HEK293 (cell line): ENCODE results near the gene AQP11.

Experiments used
- CTCF ChIA-PET: fragments of 350-600 bp; formaldehyde crosslinking; extraction: SDS; loops from one replicate; lab custom pipeline; 2021; ENCODE audit warnings: antibody characterized with exemption; lab: Yijun Ruan, JAX
- POLR2A ChIA-PET: fragments of 300-600 bp; formaldehyde crosslinking; extraction: SDS; loops from one replicate; lab custom pipeline; 2020; ENCODE audit warnings: antibody characterized with exemption, inconsistent platforms; lab: Yijun Ruan, JAX
- H3K27ac ChIP-seq: fragments of 200-500 bp; sonication (Bioruptor generic); 2 replicates; pipeline ENCODE4 v1.5.1; 2014; ENCODE audit warnings: low read depth, low read length, control low read depth, inconsistent platforms; ENCODE audit errors: extremely low read depth
- H3K36me3 ChIP-seq, 2 experiments: fragments of 200-500 bp in 1 of 2; sonication (Bioruptor generic) in 1 of 2; 1 replicate in 1 of 2; 2 replicates in 1 of 2; pipeline ENCODE4 v1.5.1; 2014 to 2017; ENCODE audit warnings: inconsistent platforms in 2 of 2, low read length in 2 of 2; ENCODE audit not compliant: control insufficient read depth in 2 of 2, insufficient read depth in 1 of 2
- H3K4me1 ChIP-seq: fragments of 200-500 bp; sonication (Bioruptor generic); 2 replicates; pipeline ENCODE4 v1.5.1; 2014; ENCODE audit warnings: mild to moderate bottlenecking, low read length, inconsistent platforms; ENCODE audit not compliant: control insufficient read depth, insufficient read depth
- H3K4me3 ChIP-seq: 2 replicates; pipeline ENCODE4 v1.5.1; 2011; ENCODE audit warnings: low read depth, mild to moderate bottlenecking, control low read depth, low read length, moderate library complexity
- H3K9me3 ChIP-seq: fragments of 200-500 bp; sonication (Bioruptor generic); 2 replicates; pipeline ENCODE4 v1.5.1; 2014; ENCODE audit warnings: low read depth, low read length, inconsistent platforms; ENCODE audit not compliant: control insufficient read depth, insufficient read depth
- AEBP2 ChIP-seq: fragments of 450-650 bp; formaldehyde crosslinking; IDR thresholded peaks from 2 replicates; pipeline ENCODE4 v1.5.1; 2016; ENCODE audit warnings: missing biosample characterization, missing genetic modification characterization, borderline replicate concordance
- ATF2 ChIP-seq: fragments of 450-650 bp; formaldehyde crosslinking; IDR thresholded peaks from 2 replicates; pipeline ENCODE4 v1.5.1; 2016; ENCODE audit warnings: missing biosample characterization, missing genetic modification characterization, low read depth
- GLIS1 ChIP-seq: fragments of 450-650 bp; formaldehyde crosslinking; IDR thresholded peaks from 2 replicates; pipeline ENCODE4 v1.5.1; 2016; ENCODE audit warnings: missing biosample characterization, missing genetic modification characterization
- HOXC10 ChIP-seq: sonication (generic); formaldehyde crosslinking; IDR thresholded peaks from 2 replicates; pipeline ENCODE4 v1.8.1; 2023; ENCODE audit warnings: mild to moderate bottlenecking, missing genetic modification reagents
- KLF7 ChIP-seq: fragments of 450-650 bp; formaldehyde crosslinking; IDR thresholded peaks from 2 replicates; pipeline ENCODE4 v1.5.1; 2016; ENCODE audit warnings: missing biosample characterization, missing genetic modification characterization, borderline replicate concordance
- OSR2 ChIP-seq: fragments of 450-650 bp; formaldehyde crosslinking; IDR thresholded peaks from 2 replicates; pipeline ENCODE4 v1.5.1; 2016; ENCODE audit warnings: missing biosample characterization, missing genetic modification characterization
- RBAK ChIP-seq: fragments of 450-650 bp; formaldehyde crosslinking; IDR thresholded peaks from 2 replicates; pipeline ENCODE4 v1.5.1; 2016; ENCODE audit warnings: missing biosample characterization, missing genetic modification characterization
- SP2 ChIP-seq: fragments of 450-650 bp; formaldehyde crosslinking; IDR thresholded peaks from 2 replicates; pipeline ENCODE4 v1.5.1; 2016; ENCODE audit warnings: missing biosample characterization, missing genetic modification characterization
- WT1 ChIP-seq: fragments of 450-650 bp; formaldehyde crosslinking; IDR thresholded peaks from 2 replicates; pipeline ENCODE4 v1.5.1; 2016; ENCODE audit warnings: missing biosample characterization, missing genetic modification characterization
- ZBTB17 ChIP-seq: fragments of 450-650 bp; formaldehyde crosslinking; IDR thresholded peaks from 2 replicates; pipeline ENCODE4 v1.5.1; 2016; ENCODE audit warnings: missing biosample characterization, missing genetic modification characterization
- ZNF221 ChIP-seq: fragments of 450-650 bp; formaldehyde crosslinking; IDR thresholded peaks from 2 replicates; pipeline ENCODE4 v1.5.1; 2017; ENCODE audit warnings: missing biosample characterization, missing genetic modification characterization, borderline replicate concordance
- ZNF248 ChIP-seq: fragments of 450-650 bp; formaldehyde crosslinking; IDR thresholded peaks from 2 replicates; pipeline ENCODE4 v1.5.1; 2017; ENCODE audit warnings: missing biosample characterization, missing genetic modification characterization
- ZNF26 ChIP-seq: fragments of 450-650 bp; formaldehyde crosslinking; IDR thresholded peaks from 2 replicates; pipeline ENCODE4 v1.5.1; 2016; ENCODE audit warnings: missing biosample characterization, missing genetic modification characterization
- ZNF292 ChIP-seq: fragments of 450-650 bp; formaldehyde crosslinking; IDR thresholded peaks from 2 replicates; pipeline ENCODE4 v1.5.1; 2016; ENCODE audit warnings: low read depth, missing biosample characterization, missing genetic modification characterization, borderline replicate concordance
- ZNF366 ChIP-seq: fragments of 450-650 bp; formaldehyde crosslinking; conservative IDR thresholded peaks from 2 replicates; pipeline ENCODE4 v1.5.1; 2016; ENCODE audit warnings: missing biosample characterization, missing genetic modification characterization
- ZNF391 ChIP-seq: fragments of 450-650 bp; formaldehyde crosslinking; IDR thresholded peaks from 2 replicates; pipeline ENCODE4 v1.5.1; 2016; ENCODE audit warnings: low read depth, missing biosample characterization, missing genetic modification characterization, borderline replicate concordance
- ZNF398 ChIP-seq: fragments of 450-650 bp; formaldehyde crosslinking; IDR thresholded peaks from 2 replicates; pipeline ENCODE4 v1.5.1; 2017; ENCODE audit warnings: missing biosample characterization, missing genetic modification characterization
- ZNF510 ChIP-seq: fragments of 450-650 bp; formaldehyde crosslinking; IDR thresholded peaks from 2 replicates; pipeline ENCODE4 v1.5.1; 2018; ENCODE audit warnings: mild to moderate bottlenecking, missing genetic modification characterization, missing biosample characterization; ENCODE audit not compliant: insufficient replicate concordance
- ZNF514 ChIP-seq: fragments of 450-650 bp; formaldehyde crosslinking; IDR thresholded peaks from 2 replicates; pipeline ENCODE4 v1.5.1; 2016; ENCODE audit warnings: missing biosample characterization, missing genetic modification characterization
- ZNF555 ChIP-seq: fragments of 450-650 bp; formaldehyde crosslinking; conservative IDR thresholded peaks from 2 replicates; pipeline ENCODE4 v1.5.1; 2017; ENCODE audit warnings: missing biosample characterization, mild to moderate bottlenecking, missing genetic modification characterization, inconsistent platforms
- ZNF585B ChIP-seq: fragments of 450-650 bp; formaldehyde crosslinking; IDR thresholded peaks from 2 replicates; pipeline ENCODE4 v1.5.1; 2016; ENCODE audit warnings: missing biosample characterization, missing genetic modification characterization
- ZNF596 ChIP-seq: fragments of 450-650 bp; IDR thresholded peaks from 2 replicates; pipeline ENCODE4 v1.5.0; 2018; ENCODE audit warnings: missing biosample characterization, mild to moderate bottlenecking, missing genetic modification characterization, moderate library complexity
- ZNF747 ChIP-seq: fragments of 450-650 bp; formaldehyde crosslinking; IDR thresholded peaks from 2 replicates; pipeline ENCODE4 v1.5.1; 2016; ENCODE audit warnings: missing biosample characterization, missing genetic modification characterization
- ZNF777 ChIP-seq: fragments of 450-650 bp; formaldehyde crosslinking; IDR thresholded peaks from 2 replicates; pipeline ENCODE4 v1.5.1; 2017; ENCODE audit warnings: missing biosample characterization, missing genetic modification characterization, borderline replicate concordance
- ZSCAN5A ChIP-seq: fragments of 450-650 bp; formaldehyde crosslinking; IDR thresholded peaks from 2 replicates; pipeline ENCODE4 v1.5.1; 2016; ENCODE audit warnings: missing biosample characterization, missing genetic modification characterization

AQP11 gene

DNA sequence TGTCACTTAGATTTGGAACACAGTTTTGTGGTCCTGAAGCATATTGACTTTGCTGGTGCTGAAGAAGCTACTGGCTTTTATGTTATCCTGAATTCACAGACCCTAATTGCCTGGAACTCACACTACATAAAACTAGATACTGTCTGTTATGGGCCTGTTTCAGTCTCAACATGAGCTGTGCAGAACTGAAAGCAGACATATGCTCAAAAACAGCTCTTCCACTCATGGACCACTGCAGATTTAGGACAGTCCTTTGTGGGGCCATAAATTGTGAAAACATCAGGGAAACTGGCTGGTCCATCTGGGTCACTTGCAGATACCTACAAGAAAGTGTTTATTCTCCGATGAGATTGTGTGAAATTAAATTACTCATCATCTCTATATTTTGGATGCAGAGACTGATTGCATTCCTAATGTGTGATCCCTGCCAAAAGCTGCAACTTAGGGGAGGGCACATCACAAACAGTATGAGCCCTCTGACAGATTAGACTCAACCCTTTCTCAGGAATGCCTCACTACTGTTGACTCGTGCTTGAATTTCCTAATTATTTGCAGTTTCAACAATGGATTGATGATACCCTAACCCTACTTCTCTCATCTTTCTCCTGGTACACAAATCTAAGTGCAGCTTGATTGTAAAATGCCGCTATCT lies 58.0 kb downstream of the AQP11 start:
- H3K9me3 ChIP-seq = no peaks in the 10 kb centered on the region
- H3K27ac ChIP-seq = no peak overlapping the region
- H3K36me3 ChIP-seq = no peaks in the 10 kb centered on the region
- no peaks in the 10 kb centered on the region for H3K4me1 ChIP-seq
- ChIA-PET CTCF (no interaction called here), POLR2A (no interaction called here)
- TF ChIP-seq ZNF398 (tag by site-specific recombination) (no peak), ZNF514 (tag by site-specific recombination) (no peak), ZNF747 (no peak), ZNF391 (tag by site-specific recombination) (no peak), AEBP2 (tag by site-specific recombination) (no peak), WT1 (no peak), GLIS1 (tag by site-specific recombination) (no peak), ZNF248 (no peak), ZNF366 (tag by site-specific recombination) (no peak), ZSCAN5A (tag by site-specific recombination) (no peak), ZNF292 (tag by site-specific recombination) (no peak), ZBTB17 (tag by site-specific recombination) (no peak), OSR2 (tag by site-specific recombination) (no peak), HOXC10 (CRISPR knock-in tag) (no peak), ATF2 (tag by site-specific recombination) (no peak), RBAK (tag by site-specific recombination) (no peak)
- no peak overlapping the region for H3K4me3 ChIP-seq

GRCh38 chr11:77650123-77650522 lies 60.4 kb downstream of the AQP11 start:
- POLR2A ChIA-PET = no interaction called here
- H3K27ac ChIP-seq = no peak overlapping the region
- CTCF ChIA-PET = no interaction called here
- no peak for TF ChIP-seq ZNF221
- TF ChIP-seq SP2 (tag by site-specific recombination) = no peak
- TF ChIP-seq ZNF596 = no peak
- no peak for TF ChIP-seq ZSCAN5A (tag by site-specific recombination)
- TF ChIP-seq KLF7 (tag by site-specific recombination) = no peak
- TF ChIP-seq ZNF510 (tag by site-specific recombination) = no peak
- no peak for TF ChIP-seq ZNF26 (tag by site-specific recombination)
- TF ChIP-seq ZNF777 = no peak
- TF ChIP-seq ZNF585B (tag by site-specific recombination) = no peak
- no peak for TF ChIP-seq ZNF555 (tag by site-specific recombination)

More at GRCh38 chr11:77650123-77650522, 60.4 kb downstream of the AQP11 start:
- no peaks in the 10 kb centered on the region for H3K36me3 ChIP-seq
- no peaks in the 10 kb centered on the region for H3K4me1 ChIP-seq
- H3K4me3 ChIP-seq = no peak overlapping the region
- H3K9me3 ChIP-seq = no peaks in the 10 kb centered on the region
